ENCODE measurements around the gene UNC5C.
A peak's percentile ranks its signal among the peaks of the same experiment; 100 is the strongest.

UNC5C gene

DNA sequence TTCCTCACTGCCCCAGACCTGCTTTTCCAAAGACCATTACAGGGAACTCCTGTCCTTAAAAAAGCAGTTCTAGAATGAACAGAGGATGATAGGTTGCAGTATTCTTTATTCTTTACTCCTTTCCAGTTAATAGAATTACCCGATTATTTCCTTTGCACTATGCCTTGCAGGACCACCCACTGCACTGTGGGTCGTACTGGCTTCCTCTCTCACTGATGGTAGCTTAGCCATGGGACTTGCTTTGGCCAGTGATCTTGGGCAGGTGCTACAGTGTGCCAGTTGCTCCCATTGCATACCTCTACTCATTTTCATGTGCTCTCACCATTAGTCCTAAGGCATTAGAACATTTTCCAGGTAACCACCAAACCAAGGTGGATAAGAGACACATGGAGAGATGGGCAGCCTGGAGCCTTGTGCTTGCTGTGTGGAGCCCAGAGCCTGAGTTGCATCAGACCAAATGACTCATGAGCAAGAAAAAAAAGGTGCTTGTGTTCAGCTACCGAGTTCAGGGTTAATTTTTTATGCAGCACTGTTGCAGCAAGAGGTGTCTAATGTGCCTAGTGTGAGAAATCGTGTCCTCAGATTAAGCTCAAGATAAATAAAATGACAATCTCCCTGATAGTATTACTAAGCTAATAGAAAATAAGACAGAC is 7.6 kb upstream of the UNC5C start:
- H3K4me3 ChIP-seq (IDR thresholded peaks at IDR 0.05; ENCODE audit: insufficient read depth, low read depth, low read length) = no peak overlapping the region
- H3K27ac ChIP-seq = no peak overlapping the region
- H3K9ac ChIP-seq = no peak overlapping the region
- H2AFZ ChIP-seq (ENCODE audit: low read depth) = no peak overlapping the region
- no peak overlapping the region for H3K4me2 ChIP-seq
- H3K79me2 ChIP-seq (ENCODE audit: insufficient read depth, low read depth) = no peaks in the 10 kb centered on the region
- H4K20me1 ChIP-seq (ENCODE audit: insufficient read depth) = no peaks in the 10 kb centered on the region
- H3K36me3 ChIP-seq (ENCODE audit: insufficient read depth) = no peaks in the 10 kb centered on the region
- peaks cover 3% of the 10 kb centered on the region for H3K4me1 ChIP-seq (ENCODE audit: low read depth, poor library complexity, severe bottlenecking)
- TF ChIP-seq, protein P1, sequence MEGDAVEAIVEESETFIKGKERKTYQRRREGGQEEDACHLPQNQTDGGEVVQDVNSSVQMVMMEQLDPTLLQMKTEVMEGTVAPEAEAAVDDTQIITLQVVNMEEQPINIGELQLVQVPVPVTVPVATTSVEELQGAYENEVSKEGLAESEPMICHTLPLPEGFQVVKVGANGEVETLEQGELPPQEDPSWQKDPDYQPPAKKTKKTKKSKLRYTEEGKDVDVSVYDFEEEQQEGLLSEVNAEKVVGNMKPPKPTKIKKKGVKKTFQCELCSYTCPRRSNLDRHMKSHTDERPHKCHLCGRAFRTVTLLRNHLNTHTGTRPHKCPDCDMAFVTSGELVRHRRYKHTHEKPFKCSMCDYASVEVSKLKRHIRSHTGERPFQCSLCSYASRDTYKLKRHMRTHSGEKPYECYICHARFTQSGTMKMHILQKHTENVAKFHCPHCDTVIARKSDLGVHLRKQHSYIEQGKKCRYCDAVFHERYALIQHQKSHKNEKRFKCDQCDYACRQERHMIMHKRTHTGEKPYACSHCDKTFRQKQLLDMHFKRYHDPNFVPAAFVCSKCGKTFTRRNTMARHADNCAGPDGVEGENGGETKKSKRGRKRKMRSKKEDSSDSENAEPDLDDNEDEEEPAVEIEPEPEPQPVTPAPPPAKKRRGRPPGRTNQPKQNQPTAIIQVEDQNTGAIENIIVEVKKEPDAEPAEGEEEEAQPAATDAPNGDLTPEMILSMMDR (conservative IDR thresholded peaks at IDR 0.05; ENCODE audit: low read depth, low read length) = no peak
- H3K27me3 ChIP-seq (ENCODE audit: insufficient read depth, low read depth) = no peaks in the 10 kb centered on the region

DNA sequence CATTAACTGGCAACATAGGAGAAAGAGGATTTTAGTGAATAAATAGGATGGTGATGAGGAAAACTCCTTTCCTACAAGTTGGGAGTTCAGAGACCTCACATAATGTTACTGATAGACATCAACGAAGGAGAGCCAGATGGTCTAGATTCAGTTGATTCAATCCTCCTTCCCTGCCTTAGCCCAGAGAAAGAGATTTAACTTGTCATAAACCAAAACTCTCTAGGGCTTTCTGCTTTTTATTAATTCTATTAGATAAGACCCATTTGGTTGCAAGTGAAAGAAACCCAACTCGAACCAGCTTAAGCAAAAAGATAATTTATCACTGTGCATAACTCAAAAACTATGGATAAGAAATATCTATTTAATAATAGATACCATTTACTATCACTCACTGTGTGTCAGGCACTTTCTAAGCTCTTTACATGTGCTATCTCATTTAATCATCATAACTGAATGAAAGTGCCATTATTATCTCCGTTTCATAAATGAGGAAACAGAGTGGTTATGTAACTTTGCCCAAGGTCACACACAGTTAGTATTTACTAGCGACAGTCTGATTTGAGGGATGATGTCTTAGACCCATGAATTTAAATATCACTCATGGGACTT is 4.3 kb upstream of the UNC5C start:
- no peaks in the 10 kb centered on the region for H3K36me3 ChIP-seq (ENCODE audit: insufficient read depth)
- no peak overlapping the region for H3K4me2 ChIP-seq
- no peak overlapping the region for H3K4me3 ChIP-seq (IDR thresholded peaks at IDR 0.05; ENCODE audit: insufficient read depth, low read depth, low read length)
- no peaks in the 10 kb centered on the region for H4K20me1 ChIP-seq (ENCODE audit: insufficient read depth)
- TF ChIP-seq, protein P1 (conservative IDR thresholded peaks at IDR 0.05; ENCODE audit: low read depth, low read length) = no peak
- no peaks in the 10 kb centered on the region for H3K27me3 ChIP-seq (ENCODE audit: insufficient read depth, low read depth)
- no peak overlapping the region for H2AFZ ChIP-seq (ENCODE audit: low read depth)
- H3K4me1 ChIP-seq (ENCODE audit: low read depth, poor library complexity, severe bottlenecking) = peaks cover 16% of the 10 kb centered on the region
- H3K27ac ChIP-seq = no peak overlapping the region
- no peak overlapping the region for H3K9ac ChIP-seq
- H3K79me2 ChIP-seq (ENCODE audit: insufficient read depth, low read depth) = no peaks in the 10 kb centered on the region

DNA sequence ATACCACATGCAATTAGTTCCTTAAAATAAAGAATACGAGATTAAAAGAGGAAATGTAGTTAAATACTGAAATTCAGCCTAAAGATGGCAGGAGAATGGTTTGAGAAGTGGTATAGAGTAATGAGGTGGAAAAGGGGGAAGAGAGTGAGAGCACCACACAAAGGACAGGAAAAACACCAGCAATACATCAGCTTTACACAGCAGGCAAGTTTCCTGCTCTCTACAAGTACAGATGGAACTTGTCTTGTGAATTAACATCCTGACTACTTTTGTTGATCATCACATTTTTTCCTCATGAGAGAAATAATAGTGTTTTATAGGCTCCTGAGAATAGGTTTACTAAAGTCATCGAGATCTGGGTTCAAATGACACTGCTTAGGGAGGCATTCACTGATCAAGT is 2.9 kb upstream of the UNC5C start:
- Histone ChIP-seq H3K9ac (no peak overlapping the region), H2AFZ (ENCODE audit: low read depth) (no peak overlapping the region), H3K4me3 (IDR thresholded peaks at IDR 0.05; ENCODE audit: insufficient read depth, low read depth, low read length) (no peak overlapping the region), H3K4me2 (no peak overlapping the region), H4K20me1 (ENCODE audit: insufficient read depth) (no peaks in the 10 kb centered on the region), H3K4me1 (ENCODE audit: low read depth, poor library complexity, severe bottlenecking) (peaks cover 16% of the 10 kb centered on the region), H3K79me2 (ENCODE audit: insufficient read depth, low read depth) (no peaks in the 10 kb centered on the region), H3K36me3 (ENCODE audit: insufficient read depth) (no peaks in the 10 kb centered on the region), H3K27me3 (ENCODE audit: insufficient read depth, low read depth) (no peaks in the 10 kb centered on the region), H3K27ac (no peak overlapping the region)
- TF ChIP-seq, protein P1 (conservative IDR thresholded peaks at IDR 0.05; ENCODE audit: low read depth, low read length) = no peak

GRCh38 chr4:95550115-95550987 is 1.6 kb upstream of the UNC5C start:
- Histone ChIP-seq H2AFZ (ENCODE audit: low read depth) (peak overlapping the region; percentile 97), H3K79me2 (ENCODE audit: insufficient read depth, low read depth) (no peaks in the 10 kb centered on the region), H3K27me3 (ENCODE audit: insufficient read depth, low read depth) (no peaks in the 10 kb centered on the region), H4K20me1 (ENCODE audit: insufficient read depth) (no peaks in the 10 kb centered on the region), H3K36me3 (ENCODE audit: insufficient read depth) (no peaks in the 10 kb centered on the region), H3K9ac (peak overlapping the region; percentile 76; the same call in 1 of the 2 replicates), H3K27ac (peak overlapping the region; percentile 55), H3K4me1 (ENCODE audit: low read depth, poor library complexity, severe bottlenecking) (peaks cover 23% of the 10 kb centered on the region), H3K4me3 (IDR thresholded peaks at IDR 0.05; ENCODE audit: insufficient read depth, low read depth, low read length) (no peak overlapping the region), H3K4me2 (peak overlapping the region; percentile 46)
- TF ChIP-seq, protein P1 (conservative IDR thresholded peaks at IDR 0.05; ENCODE audit: low read depth, low read length) = no peak
